Endothelial cell of umbilical vein (primary cell): ENCODE results near the gene DLG1. TPM values are rescaled to one million over a fixed set of nuclear protein-coding genes. Genes with fewer than 3 reads are reported as not detected.

Source experiments
- BruUV-seq: library from RNA; stranded (reverse); fragments of 400-500 nt; replicated peaks from 2 replicates; lab custom pipeline; 2021; lab: Mats Ljungman, UMichigan
- CTCF ChIA-PET: fragments of 300-600, 350-600 bp; sonication (Branson Sonifier 250); formaldehyde crosslinking; loops from one replicate; lab custom pipeline; 2021; ENCODE audit warnings: antibody characterized with exemption, inconsistent platforms; lab: Charles Lee
- POLR2A ChIA-PET: fragments of 300-600, 350-600 bp; sonication (Branson Sonifier 250); formaldehyde crosslinking; loops from one replicate; lab custom pipeline; 2021; ENCODE audit warnings: antibody characterized with exemption, inconsistent platforms; lab: Charles Lee
- DNase-seq: peaks from one replicate; pipeline ENCODE4 v3.0.0-alpha.2; 2011; ENCODE audit warnings: low read depth, low spot score
- FAIRE-seq: peaks from 2 replicates; lab custom pipeline; 2011; peaks lifted over from hg19 to GRCh38; lab: Jason Lieb, UNC
- H2AFZ ChIP-seq: 2 replicates; pipeline ENCODE4 v1.6.0; 2012; ENCODE audit warnings: low read depth, low read length, control low read depth, inconsistent platforms
- H3K27ac ChIP-seq: 2 replicates; pipeline ENCODE4 v1.5.1; 2011; ENCODE audit warnings: low read depth, mild to moderate bottlenecking, control low read depth, low read length, moderate library complexity; ENCODE audit not compliant: insufficient read depth
- H3K27me3 ChIP-seq, 2 experiments: 2 replicates each; pipeline versions ENCODE4 v1.6.0 to v1.6.1; 2011; ENCODE audit warnings: low read length in 2 of 2, mixed read lengths in 1 of 2; ENCODE audit not compliant: control insufficient read depth in 2 of 2, insufficient read depth in 2 of 2
- H3K36me3 ChIP-seq, 2 experiments: 2 replicates in 1 of 2; 3 replicates in 1 of 2; pipeline ENCODE4 v1.5.1; 2011; ENCODE audit warnings: low read length in 2 of 2, mild to moderate bottlenecking in 1 of 2, moderate library complexity in 1 of 2; ENCODE audit not compliant: control insufficient read depth in 2 of 2, insufficient read depth in 2 of 2; ENCODE audit errors: extremely low read depth in 1 of 2
- H3K4me1 ChIP-seq: 3 replicates; pipeline ENCODE4 v1.5.1; 2011; ENCODE audit warnings: mild to moderate bottlenecking, low read length; ENCODE audit not compliant: control insufficient read depth, insufficient read depth; ENCODE audit errors: extremely low read depth
- H3K4me2 ChIP-seq: 2 replicates; pipeline ENCODE4 v1.6.1; 2011; ENCODE audit warnings: low read length, control low read depth, mixed read lengths; ENCODE audit not compliant: insufficient read depth
- H3K4me3 ChIP-seq, 3 experiments: fragments of 200-600 bp in 1 of 3; sonication (generic), shearing (Covaris generic) in 1 of 3; replicated peaks in 1 of 3; 2 replicates each; pipeline ENCODE4 v1.5.1; 2011 to 2016; ENCODE audit warnings: control low read depth in 3 of 3, low read length in 3 of 3, mild to moderate bottlenecking in 2 of 3, inconsistent platforms in 1 of 3, low read depth in 1 of 3, moderate library complexity in 1 of 3; ENCODE audit not compliant: insufficient read depth in 1 of 3
- H3K79me2 ChIP-seq: 2 replicates; pipeline ENCODE4 v1.6.0; 2012; ENCODE audit warnings: low read length, inconsistent platforms; ENCODE audit not compliant: control insufficient read depth, insufficient read depth
- H3K9ac ChIP-seq: replicated peaks from 2 replicates; pipeline ENCODE3; 2011; ENCODE audit warnings: low read length, control low read depth; ENCODE audit not compliant: insufficient read depth; ENCODE audit errors: extremely low read depth
- H3K9me1 ChIP-seq: replicated peaks from 3 replicates; pipeline ENCODE4 v1.6.0; 2011; ENCODE audit warnings: mild to moderate bottlenecking, low read length; ENCODE audit not compliant: control insufficient read depth, insufficient read depth; ENCODE audit errors: extremely low read depth
- H3K9me3 ChIP-seq: replicated peaks from 2 replicates; pipeline ENCODE4 v1.5.1; 2012; ENCODE audit warnings: low read length, inconsistent platforms; ENCODE audit not compliant: control insufficient read depth, insufficient read depth
- H4K20me1 ChIP-seq: replicated peaks from 2 replicates; pipeline ENCODE3; 2011; ENCODE audit warnings: mild to moderate bottlenecking, low read length; ENCODE audit not compliant: control insufficient read depth, insufficient read depth; ENCODE audit errors: extremely low read depth
- EZH2 ChIP-seq: IDR thresholded peaks from 2 replicates; pipeline ENCODE4 v1.6.1; 2012; ENCODE audit warnings: borderline replicate concordance, low read depth, mild to moderate bottlenecking, moderate library complexity, low read length, inconsistent platforms; ENCODE audit not compliant: severe bottlenecking
- FOS ChIP-seq: IDR thresholded peaks from 2 replicates; pipeline ENCODE4 v1.6.1; 2011; ENCODE audit warnings: mild to moderate bottlenecking, low read length, moderate library complexity, borderline replicate concordance; ENCODE audit not compliant: insufficient read depth
- GATA2 ChIP-seq: IDR thresholded peaks from 2 replicates; pipeline ENCODE4 v1.7.0; 2011; ENCODE audit warnings: low read depth, mild to moderate bottlenecking, moderate library complexity, mixed read lengths, low read length; ENCODE audit not compliant: insufficient read length, insufficient read depth
- JUN ChIP-seq: IDR thresholded peaks from 2 replicates; pipeline ENCODE4 v1.6.1; 2011; ENCODE audit warnings: borderline replicate concordance, low read depth; ENCODE audit not compliant: insufficient read length, insufficient read depth
- MYC ChIP-seq: IDR thresholded peaks from one replicate; pipeline ENCODE4 v1.6.1; 2011; ENCODE audit warnings: mild to moderate bottlenecking, low read depth, low read length
- POLR2A ChIP-seq: IDR thresholded peaks from 2 replicates; pipeline ENCODE4 v1.6.1; 2012; ENCODE audit warnings: low read depth, mild to moderate bottlenecking, control low read depth, low read length
- POLR2AphosphoS5 ChIP-seq: IDR thresholded peaks from 2 replicates; pipeline ENCODE4 v1.6.1; 2012; ENCODE audit warnings: low read depth, mild to moderate bottlenecking, control low read depth, low read length, moderate library complexity; ENCODE audit not compliant: insufficient read depth
- dilution Hi-C: fragments of 300-500 bp; cut with MboI; formaldehyde crosslinking; loops from one replicate; pipeline ENCODE4 v1.15.0; 2019; ENCODE audit warnings: low sequenced_read_pairs; ENCODE audit not compliant: extremely low pct_ligation_motif_present
- intact Hi-C: fragments of 100-400 bp; cut with micrococcal nuclease; formaldehyde crosslinking; loops from one replicate; pipeline ENCODE4 v1.10.0; 2022
- polyA plus RNA-seq, 4 experiments: library from polyadenylated mRNA; depleted of rRNA in 3 of 4; stranded (reverse) in 3 of 4; unstranded in 1 of 4; fragments of >200 nt; gene quantifications; 2 replicates each; pipeline versions ENCODE4 v1.2.1 to v1.2.3, GENCODE V29; 2011 to 2012; ENCODE audit warnings: missing spikeins in 1 of 4
- total RNA-seq: library from RNA; stranded (reverse); gene quantifications from 2 replicates; pipeline ENCODE4 v1.2.3, GENCODE V29; 2021
- TF ChIP-seq, protein P1 (sequence below): IDR thresholded peaks from 2 replicates; pipeline ENCODE4 v1.6.1; 2011; ENCODE audit not compliant: insufficient read depth, insufficient read length
- TF ChIP-seq, protein P2 (sequence below), 2 donors: IDR thresholded peaks; 1 replicate in 1 of 2; 2 replicates in 1 of 2; pipeline ENCODE4 v1.5.1; 2011; ENCODE audit warnings: low read length in 2 of 2, mild to moderate bottlenecking in 2 of 2, moderate library complexity in 2 of 2, control low read depth in 1 of 2, inconsistent platforms in 1 of 2, low read depth in 1 of 2; ENCODE audit not compliant: insufficient read depth in 1 of 2; ENCODE audit errors: extremely low read depth in 1 of 2

Gene DLG1
- total and polyA plus RNA-seq, 2 donors (not counting 3 experiments of a cell fraction or from before 2014, with no cell fraction given) = 26.5 to 80.1 TPM

DNA sequence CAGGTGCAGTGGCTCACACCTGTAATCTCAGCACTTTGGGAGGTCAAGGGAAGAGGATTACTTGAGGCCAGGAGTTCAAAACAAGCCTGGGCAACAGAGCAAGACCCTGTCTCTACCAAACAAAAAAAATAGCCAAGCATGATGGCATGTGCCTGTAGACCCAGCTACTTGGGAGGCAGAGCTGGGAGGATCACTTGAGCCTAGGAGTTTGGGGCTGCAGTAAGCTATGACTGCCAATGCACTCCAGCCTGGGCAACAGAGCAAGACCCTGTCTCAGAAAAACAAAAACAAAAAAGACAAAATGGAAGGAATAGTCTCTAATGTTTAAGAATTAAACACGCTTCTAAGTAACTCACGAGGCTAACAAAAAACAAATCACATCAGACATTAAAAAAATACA, 106.5 kb downstream of the DLG1 start:
- H3K27ac ChIP-seq = no peak overlapping the region
- ChIA-PET CTCF (interaction anchor here (1.4 to 1.5 kb wide), 3 partner anchors 9 to 310 kb away, joined by 3 to 4 read pairs (median 3); no protein-coding TSS in a partner anchor), POLR2A (no interaction called here)
- no peaks in the 10 kb centered on the region for H3K9me3 ChIP-seq
- peaks cover 2% of the 10 kb centered on the region for H4K20me1 ChIP-seq
- H2AFZ ChIP-seq = no peak overlapping the region
- DNase-seq = no peak
- no peak for FAIRE-seq
- H3K9ac ChIP-seq = no peak overlapping the region
- BruUV-seq = no TSS peak
- no peak overlapping the region for H3K4me3 ChIP-seq
- no peaks in the 10 kb centered on the region for H3K27me3 ChIP-seq
- H3K4me2 ChIP-seq = no peak overlapping the region
- peaks cover 56% of the 10 kb centered on the region for H3K79me2 ChIP-seq
- dilution Hi-C loops (no loop called here), intact Hi-C loops (no loop called here)
- H3K9me1 ChIP-seq = no peaks in the 10 kb centered on the region
- H3K4me1 ChIP-seq = peaks cover 3% of the 10 kb centered on the region
- no peaks in the 10 kb centered on the region for H3K36me3 ChIP-seq
- TF ChIP-seq, protein P1, sequence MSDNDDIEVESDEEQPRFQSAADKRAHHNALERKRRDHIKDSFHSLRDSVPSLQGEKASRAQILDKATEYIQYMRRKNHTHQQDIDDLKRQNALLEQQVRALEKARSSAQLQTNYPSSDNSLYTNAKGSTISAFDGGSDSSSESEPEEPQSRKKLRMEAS = no peak
- TF ChIP-seq POLR2A (no peak), JUN (no peak), FOS (no peak), MYC (no peak), POLR2AphosphoS5 (no peak), GATA2 (no peak), EZH2 (no peak)
- TF ChIP-seq, protein P2, sequence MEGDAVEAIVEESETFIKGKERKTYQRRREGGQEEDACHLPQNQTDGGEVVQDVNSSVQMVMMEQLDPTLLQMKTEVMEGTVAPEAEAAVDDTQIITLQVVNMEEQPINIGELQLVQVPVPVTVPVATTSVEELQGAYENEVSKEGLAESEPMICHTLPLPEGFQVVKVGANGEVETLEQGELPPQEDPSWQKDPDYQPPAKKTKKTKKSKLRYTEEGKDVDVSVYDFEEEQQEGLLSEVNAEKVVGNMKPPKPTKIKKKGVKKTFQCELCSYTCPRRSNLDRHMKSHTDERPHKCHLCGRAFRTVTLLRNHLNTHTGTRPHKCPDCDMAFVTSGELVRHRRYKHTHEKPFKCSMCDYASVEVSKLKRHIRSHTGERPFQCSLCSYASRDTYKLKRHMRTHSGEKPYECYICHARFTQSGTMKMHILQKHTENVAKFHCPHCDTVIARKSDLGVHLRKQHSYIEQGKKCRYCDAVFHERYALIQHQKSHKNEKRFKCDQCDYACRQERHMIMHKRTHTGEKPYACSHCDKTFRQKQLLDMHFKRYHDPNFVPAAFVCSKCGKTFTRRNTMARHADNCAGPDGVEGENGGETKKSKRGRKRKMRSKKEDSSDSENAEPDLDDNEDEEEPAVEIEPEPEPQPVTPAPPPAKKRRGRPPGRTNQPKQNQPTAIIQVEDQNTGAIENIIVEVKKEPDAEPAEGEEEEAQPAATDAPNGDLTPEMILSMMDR (IDR thresholded peaks at IDR 0.05; ENCODE audit: extremely low read depth in 1 of 2, insufficient read depth in 1 of 2, low read depth in 1 of 2, low read length in 2 of 2) = no peak
